ENCODE measurements around the gene POLR3E. TPM values are rescaled to one million over a fixed set of nuclear protein-coding genes. Genes with fewer than 3 reads are reported as not detected.

POLR3E gene
- total RNA-seq, result 19.2 and 19.4 TPM in 2 replicates

GRCh38 chr16:22297114-22297870, at the start of gene POLR3E:
Gene POLR3E (plus strand): TSS chr16:22297409. CDS start chr16:22302969, 5,560 bp downstream.
- peak within 1 kb of the TSS; percentile 80 for H3K27ac ChIP-seq (ENCODE audit: low read depth, low read length)
- peaks cover 25% of the 10 kb centered on the region for H3K79me2 ChIP-seq (ENCODE audit: insufficient read depth, low read length)
- H3K36me3 ChIP-seq (ENCODE audit: insufficient read depth, low read length), result peaks cover 6% of the 10 kb centered on the region
- H2AFZ ChIP-seq (ENCODE audit: low read length), result peak within 1 kb of the TSS; percentile 99
- H3K27me3 ChIP-seq (ENCODE audit: insufficient read depth, low read length), result no peaks in the 10 kb centered on the region
- peak; percentile 75 for TF ChIP-seq CTCF (IDR thresholded peaks at IDR 0.05; ENCODE audit: extremely low read depth, low read depth, low read length)
- H3K4me3 ChIP-seq (ENCODE audit: insufficient read depth, low read length), result peak within 1 kb of the TSS; percentile 99
- H3K9me3 ChIP-seq (ENCODE audit: low read depth, low read length), result no peaks in the 10 kb centered on the region
- peaks cover 34% of the 10 kb centered on the region for H4K20me1 ChIP-seq (ENCODE audit: insufficient read depth, low read length)
- peak; percentile 98 for DNase-seq (ENCODE audit: insufficient read length, low spot score, missing footprints)
- H3K4me1 ChIP-seq (ENCODE audit: insufficient read depth, low read length), result peaks cover 5% of the 10 kb centered on the region
- peak within 1 kb of the TSS; percentile 98 for H3K4me2 ChIP-seq (ENCODE audit: insufficient read depth, low read length)

DNA sequence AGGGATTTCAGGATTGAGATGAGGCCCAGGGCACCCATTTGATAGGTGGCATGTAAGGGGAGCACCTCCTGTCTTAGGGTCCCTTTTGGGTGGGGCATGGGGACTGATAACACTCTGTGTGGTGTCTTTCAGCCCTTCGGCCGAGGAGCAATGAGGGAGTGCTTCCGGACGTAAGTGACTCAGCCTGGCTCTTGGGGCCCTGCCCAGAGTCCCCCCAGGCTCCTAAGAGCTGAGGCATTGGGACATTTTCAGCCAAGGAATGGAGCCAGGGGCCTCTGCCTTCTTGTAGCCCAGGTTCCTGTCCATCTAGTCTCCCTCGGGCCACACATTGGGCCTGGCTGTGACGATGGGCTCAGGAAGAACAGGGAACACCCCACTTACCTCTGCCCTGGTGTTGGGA, 46.7 kb upstream of the POLR3E start:
- Histone ChIP-seq H3K4me1 (ENCODE audit: insufficient read depth, low read length) (peaks cover 3% of the 10 kb centered on the region), H3K27me3 (ENCODE audit: insufficient read depth, low read length) (no peaks in the 10 kb centered on the region), H2AFZ (ENCODE audit: low read length) (no peak overlapping the region), H3K4me3 (ENCODE audit: insufficient read depth, low read length) (no peak overlapping the region), H3K4me2 (ENCODE audit: insufficient read depth, low read length) (no peak overlapping the region), H3K36me3 (ENCODE audit: insufficient read depth, low read length) (peaks cover 30% of the 10 kb centered on the region), H3K27ac (ENCODE audit: low read depth, low read length) (no peak overlapping the region), H3K79me2 (ENCODE audit: insufficient read depth, low read length) (no peaks in the 10 kb centered on the region), H3K9me3 (ENCODE audit: low read depth, low read length) (peaks cover 5% of the 10 kb centered on the region), H4K20me1 (ENCODE audit: insufficient read depth, low read length) (no peaks in the 10 kb centered on the region)
- DNase-seq (ENCODE audit: insufficient read length, low spot score, missing footprints), result no peak
- no peak for TF ChIP-seq CTCF (IDR thresholded peaks at IDR 0.05; ENCODE audit: extremely low read depth, low read depth, low read length)

GRCh38 chr16:22252317-22252716, 44.9 kb upstream of the POLR3E start:
- no peaks in the 10 kb centered on the region for H4K20me1 ChIP-seq (ENCODE audit: insufficient read depth, low read length)

More at GRCh38 chr16:22252317-22252716, 44.9 kb upstream of the POLR3E start:
- H3K4me3 ChIP-seq (ENCODE audit: insufficient read depth, low read length), result no peak overlapping the region
- no peak for TF ChIP-seq CTCF (IDR thresholded peaks at IDR 0.05; ENCODE audit: extremely low read depth, low read depth, low read length)
- peaks cover 33% of the 10 kb centered on the region for H3K36me3 ChIP-seq (ENCODE audit: insufficient read depth, low read length)
- peaks cover 5% of the 10 kb centered on the region for H3K9me3 ChIP-seq (ENCODE audit: low read depth, low read length)
- H3K79me2 ChIP-seq (ENCODE audit: insufficient read depth, low read length), result no peaks in the 10 kb centered on the region
- H2AFZ ChIP-seq (ENCODE audit: low read length), result no peak overlapping the region
- H3K4me2 ChIP-seq (ENCODE audit: insufficient read depth, low read length), result no peak overlapping the region
- no peaks in the 10 kb centered on the region for H3K27me3 ChIP-seq (ENCODE audit: insufficient read depth, low read length)
- DNase-seq (ENCODE audit: insufficient read length, low spot score, missing footprints), result no peak
- peaks cover 3% of the 10 kb centered on the region for H3K4me1 ChIP-seq (ENCODE audit: insufficient read depth, low read length)
- no peak overlapping the region for H3K27ac ChIP-seq (ENCODE audit: low read depth, low read length)

All from osteoblast (primary cell).